CD4-positive, alpha-beta T cell (primary cell): ENCODE measurements around the gene TPSAB1. TPM values are rescaled to one million over a fixed set of nuclear protein-coding genes. Genes with fewer than 3 reads are reported as not detected.

ENCODE experiments used
- ATAC-seq: fragments of 200-7000 bp; cut with Tn5 transposase; one replicate; pipeline ENCODE4 v1.10.0; 2022; ENCODE audit warnings: mild to moderate bottlenecking; ENCODE audit not compliant: poor library complexity
- CTCF ChIA-PET: fragments of 350-600 bp; sonication (Branson Sonifier 250); formaldehyde crosslinking; loops from one replicate; lab custom pipeline; 2021; ENCODE audit warnings: antibody characterized with exemption, inconsistent platforms; lab: Charles Lee
- POLR2A ChIA-PET: fragments of 350-600 bp; sonication (Branson Sonifier 250); formaldehyde crosslinking; loops from one replicate; lab custom pipeline; 2021; ENCODE audit warnings: antibody characterized with exemption, inconsistent platforms; lab: Charles Lee
- DNase-seq, 14 experiments: peaks; one replicate each; pipeline ENCODE4 v3.0.0-alpha.2; 2013 to 2020; ENCODE audit warnings: mixed read lengths in 2 of 14
- H3K27ac ChIP-seq, 2 donors: one replicate each; pipeline versions ENCODE4 v1.5.1 to v1.7.0; 2013; ENCODE audit warnings: low read length in 2 of 2, low read depth in 1 of 2, mild to moderate bottlenecking in 1 of 2
- H3K27me3 ChIP-seq, 2 experiments: 1 replicate in 1 of 2; 2 replicates in 1 of 2; pipeline versions ENCODE4 v1.6.1 to v1.7.0; 2013; ENCODE audit warnings: low read length in 2 of 2, control low read depth in 1 of 2, mild to moderate bottlenecking in 1 of 2, moderate library complexity in 1 of 2; ENCODE audit not compliant: insufficient read depth in 2 of 2, control insufficient read depth in 1 of 2
- H3K36me3 ChIP-seq: one replicate; pipeline ENCODE4 v1.6.1; 2013; ENCODE audit warnings: low read length, control low read depth; ENCODE audit not compliant: insufficient read depth
- H3K4me1 ChIP-seq: one replicate; pipeline ENCODE4 v1.6.1; 2013; ENCODE audit warnings: low read length, control low read depth; ENCODE audit not compliant: insufficient read depth
- H3K4me3 ChIP-seq: one replicate; pipeline ENCODE4 v1.5.1; 2013; ENCODE audit warnings: mild to moderate bottlenecking, low read length, moderate library complexity
- H3K9me3 ChIP-seq, 2 experiments: 1 replicate in 1 of 2; 2 replicates in 1 of 2; pipeline versions ENCODE4 v1.6.1 to v1.7.0; 2013; ENCODE audit warnings: low read length in 2 of 2, mild to moderate bottlenecking in 2 of 2, control low read depth in 1 of 2, moderate library complexity in 1 of 2; ENCODE audit not compliant: control insufficient read depth in 1 of 2, insufficient read depth in 1 of 2
- H3K27ac Mint-ChIP-seq: one replicate; pipeline ENCODE4 v1.8.0; 2020; ENCODE audit warnings: mixed read lengths
- H3K27me3 Mint-ChIP-seq: one replicate; pipeline ENCODE4 v1.8.0; 2021; ENCODE audit warnings: mixed read lengths
- H3K36me3 Mint-ChIP-seq: one replicate; pipeline ENCODE4 v1.8.0; 2021; ENCODE audit warnings: low read depth, mixed read lengths
- H3K4me1 Mint-ChIP-seq: one replicate; pipeline ENCODE4 v1.8.0; 2021; ENCODE audit warnings: low read depth, mixed read lengths
- H3K4me3 Mint-ChIP-seq: one replicate; pipeline ENCODE4 v1.8.0; 2020; ENCODE audit warnings: mild to moderate bottlenecking, mixed read lengths
- H3K9me3 Mint-ChIP-seq: one replicate; pipeline ENCODE4 v1.8.0; 2020; ENCODE audit warnings: mixed read lengths
- CTCF ChIP-seq: fragments of 200-600 bp; IDR thresholded peaks from one replicate; pipeline ENCODE4 v1.8.0; 2022; ENCODE audit warnings: antibody characterized with exemption, mild to moderate bottlenecking
- intact Hi-C, 2 experiments: fragments of 100-400 bp; cut with DNase I in 1 of 2; cut with micrococcal nuclease in 1 of 2; formaldehyde crosslinking; loops; one replicate each; pipeline versions ENCODE4 v1.15.1 to v1.9.0; 2023 to 2025; cut with DNase I, micrococcal nuclease
- total RNA-seq, 174 experiments: library from RNA in 2 of 174; stranded (reverse) in 2 of 174; gene quantifications; one replicate each; pipeline ENCODE4 v1.2.3 and lab custom pipeline; 2021 to 2026

Gene TPSAB1
- total RNA-seq, 2 experiments from 2014 or later, result 0.22 TPM; not detected in 1

- CTCF ChIA-PET, result no interaction called here
- H3K27ac Mint-ChIP-seq, result no peak overlapping the region
- TF ChIP-seq CTCF, result no peak
- Histone ChIP-seq H3K4me1 (peaks cover 8% of the 10 kb centered on the region), H3K27me3 (peaks cover 29 to 41% of the 10 kb centered on the region in 2 experiments), H3K4me3 (no peak overlapping the region), H3K36me3 (no peaks in the 10 kb centered on the region), H3K9me3 (peaks cover 0 to 12% of the 10 kb centered on the region in 2 experiments), H3K27ac (no peak overlapping the region)
- H3K4me3 Mint-ChIP-seq, result no peak overlapping the region
- peaks cover 32% of the 10 kb centered on the region for H3K27me3 Mint-ChIP-seq
- DNase-seq, result no peak
- no peaks in the 10 kb centered on the region for H3K36me3 Mint-ChIP-seq
- POLR2A ChIA-PET, result no interaction called here
- ATAC-seq, result no peak
- intact Hi-C loops, result no loop called here
- no peaks in the 10 kb centered on the region for H3K9me3 Mint-ChIP-seq
- H3K4me1 Mint-ChIP-seq, result no peaks in the 10 kb centered on the region
These were observed 46.1 kb downstream of the TPSAB1 start for GRCh38 chr16:1286513-1287094.

- intact Hi-C loops, result no loop called here
- POLR2A ChIA-PET, result no interaction called here
- H3K27me3 Mint-ChIP-seq, result peaks cover 41% of the 10 kb centered on the region
These were observed 47.6 kb downstream of the TPSAB1 start for GRCh38 chr16:1287982-1288670.

GRCh38 chr16:1288813-1289476 lies 48.4 kb downstream of the TPSAB1 start:
- Mint-ChIP-seq H3K36me3 (no peaks in the 10 kb centered on the region), H3K4me1 (no peaks in the 10 kb centered on the region), H3K27ac (no peak overlapping the region), H3K4me3 (no peak overlapping the region), H3K9me3 (no peaks in the 10 kb centered on the region), H3K27me3 (peaks cover 49% of the 10 kb centered on the region)
- no peaks in the 10 kb centered on the region for H3K36me3 ChIP-seq
- CTCF ChIA-PET, result no interaction called here
- H3K27me3 ChIP-seq, result peaks cover 33 to 42% of the 10 kb centered on the region in 2 experiments
- H3K4me1 ChIP-seq, result peaks cover 8% of the 10 kb centered on the region
- POLR2A ChIA-PET, result no interaction called here
- DNase-seq (peak in 1 of 14 experiments; percentile 37), ATAC-seq (peak; percentile 66)
- no peak overlapping the region for H3K27ac ChIP-seq
- H3K4me3 ChIP-seq, result no peak overlapping the region
- TF ChIP-seq CTCF, result no peak
- intact Hi-C loops, result no loop called here
- H3K9me3 ChIP-seq, result peaks cover 0 to 12% of the 10 kb centered on the region in 2 experiments

More at GRCh38 chr16:1287982-1288670, 47.6 kb downstream of the TPSAB1 start:
- DNase-seq (no peak), ATAC-seq (no peak)
- Histone ChIP-seq H3K9me3 (peaks cover 0 to 12% of the 10 kb centered on the region in 2 experiments), H3K4me3 (no peak overlapping the region), H3K4me1 (peaks cover 8% of the 10 kb centered on the region), H3K27me3 (peaks cover 33 to 44% of the 10 kb centered on the region in 2 experiments), H3K27ac (no peak overlapping the region), H3K36me3 (no peaks in the 10 kb centered on the region)
- Mint-ChIP-seq H3K36me3 (no peaks in the 10 kb centered on the region), H3K9me3 (no peaks in the 10 kb centered on the region), H3K27ac (no peak overlapping the region), H3K4me3 (no peak overlapping the region), H3K4me1 (no peaks in the 10 kb centered on the region)
- TF ChIP-seq CTCF, result no peak
- CTCF ChIA-PET, result no interaction called here
